Thyroid gland (tissue), 4 donors: ENCODE measurements around the gene BLM. TPM values are rescaled to one million over a fixed set of nuclear protein-coding genes. Genes with fewer than 3 reads are reported as not detected.

Experiments
- DNase-seq, 2 donors: peaks; one replicate each; pipeline ENCODE4 v3.0.0-alpha.2; 2019
- H3K27ac ChIP-seq, 3 donors: fragments of 200-600 bp; sonication (generic); 1 replicate in 2 of 3; 2 replicates in 1 of 3; pipeline ENCODE4 v1.5.1; 2016 to 2019; ENCODE audit warnings: mild to moderate bottlenecking in 1 of 3, moderate library complexity in 1 of 3
- H3K27me3 ChIP-seq: fragments of 200-600 bp; sonication (generic); one replicate; pipeline ENCODE4 v1.5.1; 2019
- H3K36me3 ChIP-seq, 2 donors: fragments of 200-600 bp; sonication (generic); one replicate each; pipeline ENCODE4 v1.5.1; 2016 to 2019
- H3K4me1 ChIP-seq, 2 donors: fragments of 200-600 bp; sonication (generic); one replicate each; pipeline ENCODE4 v1.5.1; 2017 to 2019
- H3K4me3 ChIP-seq, 3 donors: fragments of 200-600 bp; sonication (generic); replicated peaks in 1 of 3; 1 replicate in 2 of 3; 2 replicates in 1 of 3; pipeline ENCODE4 v1.5.1; 2016; ENCODE audit warnings: mild to moderate bottlenecking in 1 of 3
- H3K9me3 ChIP-seq: fragments of 200-600 bp; sonication (generic); one replicate; pipeline ENCODE4 v1.5.1; 2017
- CTCF ChIP-seq, 6 experiments: fragments of 200-600 bp in 3 of 6; fragments of 450-650 bp in 3 of 6; sonication (generic) in 3 of 6; IDR thresholded peaks; one replicate each; pipeline ENCODE4 v1.5.1; 2016 to 2019; ENCODE audit warnings: antibody characterized with exemption in 6 of 6, mild to moderate bottlenecking in 2 of 6, inconsistent platforms in 1 of 6, moderate library complexity in 1 of 6
- POLR2A ChIP-seq, 2 donors: fragments of 450-650 bp; IDR thresholded peaks; one replicate each; pipeline ENCODE4 v1.6.1; 2017; ENCODE audit warnings: antibody characterized with exemption in 2 of 2, mild to moderate bottlenecking in 2 of 2, moderate library complexity in 1 of 2
- WGBS, 2 donors: methylation state at CpG; one replicate each; pipeline ENCODE4 v1.1.5; 2017; 5-methylcytosine and 5-hydroxymethylcytosine counted together
- intact Hi-C: fragments of 100-400 bp; cut with DNase I; formaldehyde crosslinking; loops from one replicate; pipeline ENCODE4 v1.15.1; 2023
- total RNA-seq, 4 donors: library from RNA; depleted of rRNA; stranded (reverse); fragments of >200 nt; gene quantifications; one replicate each; pipeline ENCODE4 v1.2.3, GENCODE V29; 2016

BLM gene
- total RNA-seq, 4 donors from 2014 or later = 0.67 to 1.3 (median 1.2) TPM

- H3K4me3 ChIP-seq = peak overlapping the region; percentile 29 to 46 (median 39)
- WGBS, 2 donors = 7% methylated on average over 14 of the region's 14 CpGs
These were observed 700 bp upstream of the BLM start for GRCh38 chr15:90716317-90716975.

GRCh38 chr15:90718232-90718631, 1.1 kb downstream of the BLM start:
- WGBS, 2 donors = 60 to 66% methylated on average over 5 of the region's 5 CpGs

More at GRCh38 chr15:90716317-90716975, 700 bp upstream of the BLM start:
- no peaks in the 10 kb centered on the region for H3K36me3 ChIP-seq
- DNase-seq = no peak
- no peaks in the 10 kb centered on the region for H3K27me3 ChIP-seq
- intact Hi-C loops = loop anchor here (5.0 kb wide), 1 partner anchor 171 kb away; no protein-coding TSS in a partner anchor
- H3K27ac ChIP-seq = peak overlapping the region; percentile 67 to 91 (median 73)
- peaks cover 10 to 12% of the 10 kb centered on the region in 2 donors for H3K4me1 ChIP-seq
- H3K9me3 ChIP-seq = no peaks in the 10 kb centered on the region
- TF ChIP-seq CTCF (IDR thresholded peaks at IDR 0.05) = no peak
- TF ChIP-seq POLR2A (IDR thresholded peaks at IDR 0.05) = no peak

GRCh38 chr15:90720131-90720530, 3.0 kb downstream of the BLM start:
- intact Hi-C loops = no loop called here
- no peak for DNase-seq
- no peaks in the 10 kb centered on the region for H3K27me3 ChIP-seq
- no peak overlapping the region for H3K27ac ChIP-seq
- no peak for TF ChIP-seq CTCF (IDR thresholded peaks at IDR 0.05)
- TF ChIP-seq POLR2A (IDR thresholded peaks at IDR 0.05) = no peak
- peaks cover 15 to 24% of the 10 kb centered on the region in 2 donors for H3K4me1 ChIP-seq
- no peaks in the 10 kb centered on the region for H3K9me3 ChIP-seq
- no peak overlapping the region for H3K4me3 ChIP-seq
- 85 to 88% methylated on average over 2 of the region's 2 CpGs for WGBS, 2 donors
- H3K36me3 ChIP-seq = no peaks in the 10 kb centered on the region

More at GRCh38 chr15:90718232-90718631, 1.1 kb downstream of the BLM start:
- H3K27me3 ChIP-seq = no peaks in the 10 kb centered on the region
- intact Hi-C loops = loop anchor here (5.0 kb wide), 1 partner anchor 169 kb away; no protein-coding TSS in a partner anchor
- H3K27ac ChIP-seq = no peak overlapping the region
- peaks cover 10 to 12% of the 10 kb centered on the region in 2 donors for H3K4me1 ChIP-seq
- TF ChIP-seq CTCF (IDR thresholded peaks at IDR 0.05) = no peak
- TF ChIP-seq POLR2A (IDR thresholded peaks at IDR 0.05) = no peak
- DNase-seq = no peak
- H3K4me3 ChIP-seq = no peak overlapping the region
- no peaks in the 10 kb centered on the region for H3K36me3 ChIP-seq
- no peaks in the 10 kb centered on the region for H3K9me3 ChIP-seq

- no peak overlapping the region for H3K4me3 ChIP-seq
- H3K27me3 ChIP-seq = no peaks in the 10 kb centered on the region
- no peak overlapping the region for H3K27ac ChIP-seq
- WGBS, 2 donors = 93 to 94% methylated on average over 3 of the region's 3 CpGs
- H3K4me1 ChIP-seq = peaks cover 2 to 14% of the 10 kb centered on the region in 2 donors
- no peaks in the 10 kb centered on the region for H3K9me3 ChIP-seq
- TF ChIP-seq CTCF (IDR thresholded peaks at IDR 0.05) = no peak
- TF ChIP-seq POLR2A (IDR thresholded peaks at IDR 0.05) = no peak
- no peak for DNase-seq
- intact Hi-C loops = no loop called here
- H3K36me3 ChIP-seq = no peaks in the 10 kb centered on the region
These were observed 12.1 kb downstream of the BLM start for GRCh38 chr15:90729261-90729660.

GRCh38 chr15:90730290-90730689, 13.1 kb downstream of the BLM start:
- H3K9me3 ChIP-seq = no peaks in the 10 kb centered on the region
- TF ChIP-seq CTCF (IDR thresholded peaks at IDR 0.05) (no peak), POLR2A (IDR thresholded peaks at IDR 0.05) (no peak)
- WGBS, 2 donors = 87 to 99% methylated on average over 6 of the region's 6 CpGs

More at GRCh38 chr15:90730290-90730689, 13.1 kb downstream of the BLM start:
- H3K27ac ChIP-seq = no peak overlapping the region
- H3K4me1 ChIP-seq = peaks cover 0 to 3% of the 10 kb centered on the region in 2 donors
- no peaks in the 10 kb centered on the region for H3K36me3 ChIP-seq
- no peaks in the 10 kb centered on the region for H3K27me3 ChIP-seq
- H3K4me3 ChIP-seq = no peak overlapping the region
- DNase-seq = no peak
- intact Hi-C loops = no loop called here
